NOMO-1 treated with dmso at 0.1 percent for 144 hours (cell line): ENCODE results near the gene CHP1.
A peak's percentile ranks its signal among the peaks of the same experiment; 100 is the strongest.
"Not testable (repeated sequence)": the region's sequence is repeated elsewhere in the genome, so short reads cannot be mapped to it uniquely, and the experiment has no call there.

ENCODE experiments used
- DNase-seq: peaks from one replicate; lab custom pipeline; 2025; ENCODE audit not compliant: unreplicated experiment; lab: John Stamatoyannopoulos, UW

The CHP1 gene

GRCh38 chr15:41256103-41256502, 25.0 kb downstream of the CHP1 start:
- DNase-seq = no peak

- DNase-seq = no peak
Measured at GRCh38 chr15:41256577-41257038, 25.5 kb downstream of the CHP1 start.

GRCh38 chr15:41258750-41259471, 27.8 kb downstream of the CHP1 start:
- peak; percentile 54 for DNase-seq

GRCh38 chr15:41259546-41260189, 28.6 kb downstream of the CHP1 start:
- DNase-seq = no peak

GRCh38 chr15:41260924-41261323, 29.9 kb downstream of the CHP1 start:
- not testable (repeated sequence) for DNase-seq

GRCh38 chr15:41262571-41262970, 31.5 kb downstream of the CHP1 start:
- no peak for DNase-seq

- DNase-seq = no peak
Measured at GRCh38 chr15:41263891-41264351, 32.9 kb downstream of the CHP1 start.

- DNase-seq = no peak
Measured at GRCh38 chr15:41269887-41270286, 38.8 kb downstream of the CHP1 start.

- DNase-seq = no peak
Measured at GRCh38 chr15:41276831-41277230, 45.8 kb downstream of the CHP1 start.

- peak; percentile 44 for DNase-seq
Measured at GRCh38 chr15:41278319-41278718, 47.3 kb downstream of the CHP1 start.

- no peak for DNase-seq
Measured at GRCh38 chr15:41279535-41280283, 48.6 kb downstream of the CHP1 start.

- DNase-seq = no peak
Measured at GRCh38 chr15:41281236-41281635, 50.2 kb downstream of the CHP1 start.

GRCh38 chr15:41282436-41282835, 51.4 kb downstream of the CHP1 start:
- not testable (repeated sequence) for DNase-seq

- not testable (repeated sequence) for DNase-seq
Measured at GRCh38 chr15:41282980-41283652, 52.0 kb downstream of the CHP1 start.

- peak; percentile 98 for DNase-seq
Measured at GRCh38 chr15:41283653-41284426, 52.8 kb downstream of the CHP1 start.

GRCh38 chr15:41284427-41285177, 53.5 kb downstream of the CHP1 start:
- no peak for DNase-seq

GRCh38 chr15:41285285-41285684, 54.2 kb downstream of the CHP1 start:
- DNase-seq = no peak

- DNase-seq = no peak
Measured at GRCh38 chr15:41286665-41287333, 55.7 kb downstream of the CHP1 start.

- DNase-seq = no peak
Measured at GRCh38 chr15:41288464-41288863, 57.4 kb downstream of the CHP1 start.
